Endodermal cell (in vitro differentiated cells): ENCODE results near the gene MPHOSPH6. TPM values are rescaled to one million over a fixed set of nuclear protein-coding genes. Genes with fewer than 3 reads are reported as not detected.

Experiments used
- DNase-seq: peaks from one replicate; pipeline ENCODE4 v3.0.0-alpha.2; 2017
- H3K27ac ChIP-seq: 2 replicates; pipeline ENCODE4 v1.5.1; 2013; ENCODE audit warnings: mild to moderate bottlenecking, low read depth, low read length, moderate library complexity
- H3K27me3 ChIP-seq: 2 replicates; pipeline ENCODE4 v1.6.1; 2013; ENCODE audit warnings: mild to moderate bottlenecking, low read length, moderate library complexity; ENCODE audit not compliant: insufficient read depth, control insufficient read depth, poor library complexity, severe bottlenecking
- H3K36me3 ChIP-seq: 2 replicates; pipeline ENCODE4 v1.7.0; 2013; ENCODE audit warnings: mild to moderate bottlenecking, low read length, moderate library complexity; ENCODE audit not compliant: control insufficient read depth, insufficient read depth
- H3K4me1 ChIP-seq: one replicate; pipeline ENCODE4 v1.7.0; 2013; ENCODE audit warnings: low read length; ENCODE audit not compliant: control insufficient read depth, insufficient read depth
- H3K4me3 ChIP-seq: 2 replicates; pipeline ENCODE4 v1.5.1; 2013; ENCODE audit warnings: mild to moderate bottlenecking, low read length, moderate library complexity
- H3K9ac ChIP-seq: 2 replicates; pipeline ENCODE4 v1.6.1; 2013; ENCODE audit warnings: mild to moderate bottlenecking, low read length, moderate library complexity; ENCODE audit not compliant: poor library complexity, severe bottlenecking; ENCODE audit errors: extremely low read depth
- H3K9me3 ChIP-seq: 2 replicates; pipeline ENCODE4 v1.6.1; 2013; ENCODE audit warnings: mild to moderate bottlenecking, low read length, moderate library complexity; ENCODE audit not compliant: control insufficient read depth
- H3K27ac Mint-ChIP-seq: 2 replicates; pipeline ENCODE4 v1.8.0; 2020; ENCODE audit warnings: mixed read lengths
- H3K27me3 Mint-ChIP-seq: 2 replicates; pipeline ENCODE4 v1.8.0; 2021; ENCODE audit warnings: mild to moderate bottlenecking, mixed read lengths; ENCODE audit not compliant: insufficient read depth
- H3K36me3 Mint-ChIP-seq: 2 replicates; pipeline ENCODE4 v1.8.0; 2020; ENCODE audit warnings: low read depth, mixed read lengths
- H3K4me1 Mint-ChIP-seq: 2 replicates; pipeline ENCODE4 v1.8.0; 2020; ENCODE audit warnings: mixed read lengths
- H3K4me3 Mint-ChIP-seq: 2 replicates; pipeline ENCODE4 v1.8.0; 2020; ENCODE audit warnings: mild to moderate bottlenecking, moderate library complexity, mixed read lengths
- H3K9me3 Mint-ChIP-seq: 2 replicates; pipeline ENCODE4 v1.8.0; 2020; ENCODE audit warnings: mild to moderate bottlenecking, mixed read lengths
- CTCF ChIP-seq: fragments of 200-600 bp; sonication (generic); conservative IDR thresholded peaks from 2 replicates; pipeline ENCODE4 v1.5.0; 2021; ENCODE audit warnings: antibody characterized with exemption, mild to moderate bottlenecking
- WGBS, 2 experiments: methylation state at CpG; one replicate each; pipeline versions ENCODE4 v1.1.5 to v1.1.7; 2013; ENCODE audit warnings: missing lambda C conversion rate in 2 of 2, mixed read lengths in 1 of 2; ENCODE audit not compliant: insufficient coverage in 1 of 2, insufficient read length in 1 of 2; 5-methylcytosine and 5-hydroxymethylcytosine counted together
- total RNA-seq, 2 donors: library from RNA; stranded (reverse); fragmentation: NEBNext Ultra II Directional in 1 of 2; extraction: Animal tissue kit (Norgen Biotek cat#: 25700) in 1 of 2; gene quantifications; 2 replicates in 1 of 2; 3 replicates in 1 of 2; pipeline ENCODE4 v1.2.1, GENCODE V29; 2021

MPHOSPH6 gene
- total RNA-seq, 2 donors from 2014 or later: 38.6 to 39.1 TPM

GRCh38 chr16:82175627-82176026 is 5.6 kb upstream of the MPHOSPH6 start:
- 69 to 92% methylated on average over 4 of the region's 4 CpGs for WGBS, 2 experiments
- H3K9ac ChIP-seq: no peak overlapping the region
- Mint-ChIP-seq H3K4me3 (no peak overlapping the region), H3K36me3 (no peaks in the 10 kb centered on the region), H3K27ac (no peak overlapping the region), H3K9me3 (peaks cover 3% of the 10 kb centered on the region), H3K27me3 (peaks cover 49% of the 10 kb centered on the region), H3K4me1 (peaks cover 1% of the 10 kb centered on the region)
- no peaks in the 10 kb centered on the region for H3K4me1 ChIP-seq
- no peaks in the 10 kb centered on the region for H3K36me3 ChIP-seq
- no peak overlapping the region for H3K4me3 ChIP-seq
- no peak for DNase-seq
- TF ChIP-seq CTCF: no peak
- no peak overlapping the region for H3K27ac ChIP-seq
- H3K27me3 ChIP-seq: peaks cover 39% of the 10 kb centered on the region
- H3K9me3 ChIP-seq: no peaks in the 10 kb centered on the region

DNA sequence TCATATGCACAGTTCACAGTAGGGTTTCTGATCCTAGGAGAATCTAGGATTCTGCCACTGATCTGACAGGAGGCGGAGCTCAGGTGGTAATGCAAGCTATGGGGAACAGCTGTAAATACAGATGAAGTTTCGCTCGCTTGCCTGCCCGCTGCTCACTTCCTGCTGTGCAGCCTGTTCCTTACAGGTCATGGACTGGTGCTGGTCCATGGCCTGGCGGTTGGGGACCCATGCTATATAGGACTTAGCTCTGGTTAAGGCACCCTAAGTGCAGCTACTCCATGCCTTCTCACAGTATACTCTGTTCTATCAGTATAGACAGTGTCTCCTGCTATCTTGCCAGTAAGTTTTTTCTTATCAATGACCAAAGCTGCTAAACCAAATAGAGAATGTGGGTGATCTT is 2.4 kb downstream of the MPHOSPH6 start:
- Histone ChIP-seq H3K36me3 (peaks cover 55% of the 10 kb centered on the region), H3K9me3 (peaks cover 27% of the 10 kb centered on the region), H3K4me1 (peaks cover 4% of the 10 kb centered on the region), H3K27ac (no peak overlapping the region), H3K9ac (no peak overlapping the region), H3K4me3 (peak overlapping the region; percentile 23), H3K27me3 (peaks cover 24% of the 10 kb centered on the region)
- H3K4me3 Mint-ChIP-seq: no peak overlapping the region
- peaks cover 21% of the 10 kb centered on the region for H3K27me3 Mint-ChIP-seq
- 95 to 98% methylated on average over 5 of the region's 5 CpGs for WGBS, 2 experiments
- no peak for TF ChIP-seq CTCF
- no peak overlapping the region for H3K27ac Mint-ChIP-seq
- peaks cover 26% of the 10 kb centered on the region for H3K9me3 Mint-ChIP-seq
- peaks cover 61% of the 10 kb centered on the region for H3K36me3 Mint-ChIP-seq
- peaks cover 6% of the 10 kb centered on the region for H3K4me1 Mint-ChIP-seq
- DNase-seq: no peak

- Histone ChIP-seq H3K9ac (no peak overlapping the region), H3K9me3 (peaks cover 3% of the 10 kb centered on the region), H3K4me1 (no peaks in the 10 kb centered on the region), H3K4me3 (no peak overlapping the region), H3K27me3 (no peaks in the 10 kb centered on the region), H3K27ac (no peak overlapping the region), H3K36me3 (peaks cover 84% of the 10 kb centered on the region)
- no peak overlapping the region for H3K4me3 Mint-ChIP-seq
- no peak for TF ChIP-seq CTCF
- peaks cover 80% of the 10 kb centered on the region for H3K36me3 Mint-ChIP-seq
- no peaks in the 10 kb centered on the region for H3K27me3 Mint-ChIP-seq
- H3K4me1 Mint-ChIP-seq: no peaks in the 10 kb centered on the region
- DNase-seq: no peak
- WGBS, 2 experiments: 78 to 79% methylated on average over 5 to 6 of the region's 6 CpGs
- H3K27ac Mint-ChIP-seq: no peak overlapping the region
- no peaks in the 10 kb centered on the region for H3K9me3 Mint-ChIP-seq
These were observed 9.8 kb downstream of the MPHOSPH6 start for GRCh38 chr16:82160226-82160625.
